NCI-H748 (cell line): ENCODE data around the gene CCNQ.

Source experiments
- DNase-seq: peaks from one replicate; lab custom pipeline; 2025; ENCODE audit not compliant: unreplicated experiment; lab: John Stamatoyannopoulos, UW

Gene CCNQ

DNA sequence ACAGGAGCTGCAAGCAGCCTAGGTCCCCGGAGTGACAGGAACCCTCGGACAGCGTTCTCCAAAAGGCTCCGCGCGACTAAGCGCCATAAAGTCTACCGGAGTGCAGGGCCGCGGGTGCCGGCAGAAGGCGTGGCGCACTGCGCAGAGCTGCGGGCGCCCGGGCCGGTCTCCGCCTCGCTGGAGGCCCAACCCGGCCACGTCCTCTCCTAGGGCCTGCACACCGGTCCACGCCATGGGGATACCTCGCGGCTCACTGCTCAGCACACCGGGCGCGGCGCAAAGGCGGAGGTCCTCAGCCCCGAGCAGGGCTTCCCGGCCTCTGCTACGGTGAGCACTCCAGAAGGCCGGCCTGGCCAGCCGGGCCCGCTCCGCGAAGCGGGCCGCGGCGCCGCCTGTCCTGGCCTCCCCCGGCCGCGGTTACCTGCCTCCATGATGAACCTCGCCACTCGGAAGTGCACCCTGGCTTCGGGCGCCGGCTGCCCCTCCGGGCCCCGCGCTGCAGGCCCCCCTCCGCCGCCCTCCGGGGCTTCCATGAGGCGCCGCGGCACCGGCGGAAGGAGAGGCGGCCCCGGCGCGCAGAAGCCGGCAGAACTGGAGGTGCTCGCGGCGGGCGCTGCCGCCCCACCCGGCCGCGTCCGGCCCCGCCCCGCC is at the start of gene CCNQ:
CCNQ (minus strand) TSS at position 599 of the 651 bp plus-strand sequence; CDS start at position 533, 66 bp downstream.
- peak; percentile 60 for DNase-seq

GRCh38 chrX:153647461-153648357 is 48.8 kb upstream of the CCNQ start:
- no peak for DNase-seq

GRCh38 chrX:153646620-153647373 is 47.9 kb upstream of the CCNQ start, which contains the start of gene DUSP9:
Gene DUSP9, plus strand, starts transcription at chrX:153647203. Its CDS starts 751 bp downstream, at chrX:153647954.
- peak; percentile 62 for DNase-seq

GRCh38 chrX:153645921-153646488 is 47.1 kb upstream of the CCNQ start:
- DNase-seq = no peak

DNA sequence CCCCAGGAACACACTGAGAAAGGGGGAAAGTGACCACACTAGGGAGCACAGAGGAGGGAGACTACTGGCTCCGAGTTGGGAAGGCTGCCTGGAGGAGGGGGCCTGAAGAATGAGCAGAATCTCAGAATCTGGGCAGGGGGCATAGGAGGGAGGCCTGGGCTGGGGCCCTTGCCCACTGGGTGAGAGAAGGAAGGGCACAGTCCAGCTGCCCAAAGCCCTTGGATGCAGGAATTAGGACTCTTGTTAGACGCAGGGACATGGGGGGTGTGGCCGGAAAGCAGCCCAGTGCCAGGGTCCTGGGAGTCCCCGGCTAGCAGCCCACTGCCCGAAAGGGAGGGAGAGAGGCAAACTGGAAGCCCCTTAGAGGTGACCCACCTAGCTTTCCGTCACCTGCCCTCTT is 46.2 kb upstream of the CCNQ start:
- DNase-seq = no peak

GRCh38 chrX:153644356-153645125 is 45.6 kb upstream of the CCNQ start:
- DNase-seq = peak; percentile 45

- peak; percentile 39 for DNase-seq
Measured at GRCh38 chrX:153643431-153644351, 44.8 kb upstream of the CCNQ start.

- peak; percentile 38 for DNase-seq
Measured at GRCh38 chrX:153642655-153643430, 43.9 kb upstream of the CCNQ start.

GRCh38 chrX:153642051-153642654 is 43.2 kb upstream of the CCNQ start:
- peak; percentile 38 for DNase-seq

DNA sequence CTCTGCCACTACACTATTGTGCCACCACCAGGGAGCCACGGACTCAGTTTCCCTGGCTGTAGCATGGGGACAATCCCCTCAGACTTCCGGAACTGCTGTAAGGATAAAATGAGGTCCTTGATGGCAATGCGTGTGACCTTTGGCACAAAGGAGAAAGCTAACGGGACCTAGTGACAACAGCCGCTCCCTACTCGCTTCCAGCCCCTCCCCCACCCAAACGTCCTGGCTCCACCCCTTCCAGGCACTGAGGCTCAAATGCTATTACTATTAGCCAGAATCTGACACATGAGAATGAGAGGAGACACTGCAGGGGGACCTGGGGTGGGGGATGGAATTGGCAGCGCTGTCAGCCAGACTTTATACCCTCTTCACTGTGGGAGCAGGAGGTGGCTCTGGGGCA is 42.7 kb upstream of the CCNQ start:
- DNase-seq = no peak

GRCh38 chrX:153640736-153641575 is 42.0 kb upstream of the CCNQ start:
- DNase-seq = no peak

GRCh38 chrX:153640045-153640686 is 41.2 kb upstream of the CCNQ start:
- no peak for DNase-seq

DNA sequence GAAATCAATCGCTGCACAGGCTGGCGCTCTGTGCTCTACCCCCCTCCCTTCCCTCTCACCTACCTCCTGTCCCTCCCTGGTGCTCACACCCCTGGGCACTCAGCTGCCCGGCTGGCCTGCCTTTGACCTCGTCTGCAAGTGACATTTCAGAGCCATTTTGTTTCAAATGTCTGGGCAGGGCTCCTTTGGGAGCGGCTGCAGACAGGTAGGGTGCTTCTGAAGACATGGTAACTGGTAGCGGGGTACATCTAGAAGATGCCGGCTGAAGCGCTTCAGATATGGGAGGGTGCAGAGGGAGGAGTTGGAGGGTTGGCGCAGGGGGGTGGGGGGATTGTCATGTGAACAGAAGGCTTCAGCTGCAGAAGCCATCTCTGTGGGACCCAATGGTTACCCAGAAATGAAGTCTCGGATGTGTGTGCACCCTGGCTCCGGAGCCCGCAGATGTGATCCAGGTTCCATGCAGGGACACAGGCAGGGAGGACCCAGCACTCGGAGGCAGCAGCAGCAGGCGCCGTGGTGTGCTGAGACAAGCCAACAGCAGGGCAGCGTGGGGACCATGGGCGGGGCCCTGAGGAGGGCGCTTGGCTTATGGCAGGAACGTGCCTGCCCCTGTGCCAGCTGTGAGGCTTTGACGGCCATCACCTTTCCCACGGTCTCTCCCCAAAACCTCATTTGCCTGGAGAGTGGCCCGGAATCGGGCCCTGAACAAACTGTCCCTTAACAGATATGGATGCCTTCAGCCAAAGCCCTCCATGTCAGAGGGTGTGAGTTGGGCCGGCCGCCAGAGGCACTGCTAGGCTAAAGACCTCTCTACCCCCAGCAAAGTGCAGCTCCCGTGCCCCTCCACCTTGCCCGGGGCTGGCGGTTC is 40.5 kb upstream of the CCNQ start:
- DNase-seq = no peak

DNA sequence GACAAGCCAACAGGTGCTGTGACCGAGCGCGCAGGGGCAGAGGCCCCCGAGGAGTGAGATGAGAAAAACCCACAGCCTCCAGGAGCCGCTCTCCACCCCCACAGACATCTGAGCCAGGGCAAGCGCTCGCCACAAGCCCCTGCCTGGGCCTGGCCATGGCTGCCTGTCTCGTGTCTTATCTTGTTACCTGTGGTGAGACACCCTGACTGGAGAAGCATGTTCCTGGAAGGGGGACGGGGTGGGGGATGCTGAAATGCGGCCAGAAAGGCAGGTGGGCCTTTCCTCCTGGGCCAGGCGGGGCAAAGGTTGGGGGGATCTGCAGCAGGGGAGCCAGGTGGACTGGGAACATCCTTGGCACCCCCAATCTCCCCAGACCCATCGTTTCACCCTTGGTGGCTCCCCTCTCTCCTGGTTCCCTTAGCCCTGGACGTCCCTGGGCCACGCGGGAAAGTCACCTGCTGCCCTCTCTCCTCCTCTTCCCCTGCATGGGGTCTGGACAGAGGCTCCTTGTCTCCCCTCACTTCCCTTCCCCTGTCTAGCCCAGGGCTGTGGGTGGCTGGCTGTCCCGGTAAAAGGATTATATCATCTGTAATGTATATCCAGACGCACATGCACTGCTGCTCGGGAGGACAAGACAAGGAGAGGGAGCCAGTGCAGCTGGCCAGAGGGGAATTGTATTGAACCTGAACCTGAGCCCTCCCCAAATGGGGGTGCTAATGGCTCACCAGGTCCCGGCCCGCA is 39.7 kb upstream of the CCNQ start:
- no peak for DNase-seq

- DNase-seq = no peak
Measured at GRCh38 chrX:153638041-153638371, 39.1 kb upstream of the CCNQ start.
